GM19099 (cell line): ENCODE data around the gene ASPG.

Experiments used
- POLR2A ChIP-seq: IDR thresholded peaks from 3 replicates; pipeline ENCODE4 v1.6.1; 2011; ENCODE audit warnings: low read depth; ENCODE audit not compliant: insufficient read length; ENCODE audit errors: extremely low read depth

ASPG gene

DNA sequence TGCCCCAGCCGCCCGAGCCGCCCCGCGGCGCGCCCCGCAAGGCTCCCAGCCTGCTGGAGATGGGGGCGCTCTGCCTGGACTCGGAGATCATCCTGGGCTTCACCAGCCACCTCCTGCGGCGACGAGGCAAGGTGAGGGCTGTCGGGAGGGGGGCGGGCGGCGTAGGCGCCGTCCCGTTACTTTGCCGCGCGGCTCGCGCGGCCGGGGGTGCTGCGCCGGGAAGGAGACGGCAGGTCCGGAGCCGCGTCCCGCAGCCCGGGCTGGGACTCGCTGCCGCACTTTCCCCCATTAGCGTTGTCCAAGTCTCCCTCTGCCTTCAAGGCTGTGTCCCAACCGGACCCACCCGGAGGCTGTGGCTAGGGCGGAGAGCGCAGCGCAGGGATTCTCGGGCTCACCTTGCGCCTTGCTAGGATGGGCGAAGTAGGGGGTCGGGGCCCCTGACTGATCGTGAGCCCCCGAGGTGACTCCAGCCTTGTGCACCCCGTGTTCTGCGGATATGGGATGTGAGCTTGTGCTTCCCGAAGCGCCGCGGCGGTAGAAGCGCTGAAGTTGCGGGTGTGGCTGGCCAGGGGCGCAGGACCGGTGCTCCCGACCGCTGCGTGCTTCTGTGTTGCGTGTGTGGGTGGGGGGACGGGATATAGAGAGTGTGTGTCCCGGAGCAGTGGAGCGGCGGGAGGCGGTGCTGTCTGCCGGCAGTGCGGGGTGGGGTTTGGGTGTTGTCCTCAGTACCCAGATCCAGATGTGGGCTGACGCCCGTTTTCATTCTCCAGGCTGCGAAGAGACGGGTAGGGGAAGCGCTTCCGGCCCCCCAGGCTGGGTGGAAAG is 51.2 kb downstream of the ASPG start:
- TF ChIP-seq POLR2A: no peak

DNA sequence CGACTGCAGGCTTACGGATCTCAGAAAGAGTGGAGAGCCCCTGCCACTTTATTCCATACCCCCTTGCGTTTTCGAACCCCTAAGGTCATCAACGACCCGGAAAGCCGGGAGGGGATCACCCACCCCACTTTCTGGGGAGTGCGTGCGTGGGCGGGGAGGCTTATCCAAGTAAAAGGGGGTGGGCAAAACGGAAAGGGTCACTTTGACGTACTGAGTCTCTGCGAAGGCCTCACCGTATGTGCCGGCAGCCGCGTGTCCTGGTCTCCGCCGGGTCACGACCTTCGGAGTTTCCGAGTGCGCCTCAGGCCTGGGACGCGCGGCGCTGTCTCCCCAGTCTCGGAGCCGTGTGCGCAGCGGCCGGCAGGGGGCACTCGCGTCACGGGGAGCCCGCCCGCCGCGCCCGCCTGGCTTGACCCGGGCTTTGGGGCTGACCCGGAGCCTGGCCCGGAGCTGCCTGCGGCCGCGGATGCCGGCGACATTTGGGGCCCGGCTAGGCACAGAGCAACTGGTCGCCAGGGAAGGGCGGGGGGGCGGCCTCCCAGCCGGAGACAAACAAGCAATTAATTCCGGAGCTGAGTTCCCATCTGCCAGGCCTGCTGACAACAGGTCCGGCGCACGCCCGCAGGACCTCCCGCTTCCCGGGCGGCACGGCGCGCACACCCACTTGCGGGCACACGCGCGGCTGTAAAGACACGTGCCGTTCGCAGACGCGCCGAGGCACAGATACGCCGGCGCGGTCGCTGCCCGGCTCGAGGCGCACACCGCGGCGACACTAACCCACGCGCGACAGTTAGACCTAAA is 52.0 kb downstream of the ASPG start:
- TF ChIP-seq POLR2A: no peak

DNA sequence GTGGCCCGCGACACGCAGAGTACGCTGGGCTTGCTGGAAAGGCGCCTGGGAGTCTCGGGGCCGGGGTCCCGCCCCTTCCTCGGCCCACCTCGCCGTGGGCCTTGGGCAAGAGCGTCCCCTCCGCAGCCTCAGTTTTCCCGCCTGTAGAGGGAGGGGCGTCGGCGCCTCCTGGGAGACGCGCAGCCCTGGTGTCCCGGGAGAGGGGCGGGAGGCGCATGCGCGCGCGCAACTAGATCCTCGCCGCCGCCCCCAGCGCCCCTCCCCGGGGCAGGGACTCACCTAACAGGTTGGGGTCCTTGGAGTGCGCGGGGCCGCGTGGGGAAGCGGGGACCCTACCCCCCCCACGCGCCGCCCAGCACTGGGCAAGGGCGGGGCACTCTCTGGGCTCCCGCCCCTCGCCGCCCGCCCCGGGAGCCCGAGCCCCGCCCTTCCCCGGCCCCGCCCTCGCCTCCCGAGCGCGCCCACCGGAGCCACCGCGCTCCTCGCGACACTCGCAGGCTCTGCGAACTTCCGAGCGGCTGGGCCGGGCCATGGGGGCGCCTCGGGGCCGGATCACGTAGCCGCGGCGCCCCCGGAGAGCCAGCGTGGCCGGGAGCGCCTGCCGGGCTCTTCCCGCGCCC is 52.7 kb downstream of the ASPG start, which contains the start of gene KIF26A:
Gene KIF26A (plus strand): TSS at position 490 of the 620 bp plus-strand sequence. CDS start 136 bp downstream, outside the sequence.
- no peak for TF ChIP-seq POLR2A

DNA sequence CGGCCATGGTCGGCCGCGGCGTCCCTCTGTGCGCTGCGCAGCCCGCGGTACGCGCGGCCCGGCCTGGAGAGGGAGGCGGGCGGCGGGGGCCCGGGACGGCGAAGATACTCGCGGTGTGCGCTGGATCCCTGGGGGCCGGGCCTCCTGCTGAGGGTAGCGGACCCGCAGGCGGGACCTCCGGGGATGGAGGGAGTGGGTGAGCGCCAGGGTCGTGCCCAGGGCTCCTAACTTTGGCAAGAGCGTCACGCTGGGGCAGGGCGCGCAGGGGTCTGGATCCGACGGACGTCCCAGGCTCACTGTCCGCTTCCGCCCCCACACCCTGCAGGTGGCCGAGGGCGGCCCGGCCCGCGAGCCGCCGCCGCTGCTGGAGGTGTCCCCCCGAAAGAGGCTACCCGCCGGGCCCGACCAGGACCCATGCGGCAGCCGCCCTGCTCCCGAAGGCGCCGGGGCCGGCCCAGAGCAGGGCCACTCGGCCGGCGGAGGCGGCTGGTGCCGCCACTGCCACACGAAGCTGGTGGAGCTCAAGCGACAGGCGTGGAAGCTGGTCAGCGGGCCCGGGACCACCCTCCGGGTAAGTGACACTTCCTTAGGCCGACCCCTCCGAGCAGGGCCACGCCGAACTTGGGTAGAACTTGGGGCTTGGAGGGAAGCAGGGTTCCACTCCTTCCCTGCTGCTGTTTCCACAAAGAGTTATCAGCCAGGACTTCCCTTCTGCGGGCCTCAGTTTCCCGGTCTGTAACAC is 53.4 kb downstream of the ASPG start:
- TF ChIP-seq POLR2A: no peak

DNA sequence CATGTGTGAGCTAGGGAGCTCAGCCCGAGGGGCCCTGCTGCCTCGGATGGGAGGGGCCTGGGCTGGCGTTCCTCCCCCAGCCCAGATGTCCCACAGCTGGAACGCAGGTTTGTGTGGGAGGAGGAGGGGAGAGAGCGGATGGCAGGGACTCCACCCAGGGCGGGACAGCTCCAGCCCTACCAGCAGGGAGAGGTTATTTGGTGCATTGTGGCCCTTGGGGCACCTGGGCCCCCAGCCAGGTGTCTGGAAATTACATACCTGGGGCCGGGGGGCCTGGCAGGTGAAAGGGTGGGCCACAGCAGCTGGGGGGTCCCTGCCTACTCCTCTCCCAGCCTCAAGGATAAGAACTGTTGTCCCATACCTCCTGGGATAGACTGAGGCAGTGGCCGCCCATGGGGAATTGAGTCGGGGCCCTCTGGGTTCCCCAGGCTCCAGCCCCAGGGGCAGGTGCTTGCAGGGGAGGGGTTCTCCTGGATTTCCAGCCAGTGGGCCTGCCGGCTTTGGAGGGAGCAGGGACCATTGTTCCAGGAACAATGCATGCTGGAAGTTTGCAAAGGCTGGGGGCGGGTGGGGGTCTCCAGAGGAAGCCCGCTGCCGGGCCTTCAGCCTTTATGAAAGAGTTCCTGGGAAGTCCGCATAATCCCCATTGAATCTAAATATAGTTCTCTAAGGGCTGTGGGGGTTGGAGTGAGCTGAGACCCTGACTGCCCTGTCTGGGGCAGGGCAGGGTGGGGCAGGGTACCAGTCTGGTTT is 54.1 kb downstream of the ASPG start:
- TF ChIP-seq POLR2A: no peak

DNA sequence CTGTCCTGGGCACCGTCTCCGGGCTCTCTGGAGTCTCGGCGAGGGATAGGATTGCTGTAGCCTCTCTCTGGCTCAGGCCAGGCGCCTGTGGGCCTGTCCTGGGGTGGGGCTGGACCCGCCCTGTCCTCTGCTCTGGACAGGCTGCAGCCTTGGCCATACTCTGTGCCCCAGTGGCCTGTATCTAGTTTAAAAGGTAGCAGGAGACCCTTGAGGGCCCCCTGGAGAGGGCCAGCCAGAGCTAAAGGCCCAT is 54.6 kb downstream of the ASPG start:
- no peak for TF ChIP-seq POLR2A

DNA sequence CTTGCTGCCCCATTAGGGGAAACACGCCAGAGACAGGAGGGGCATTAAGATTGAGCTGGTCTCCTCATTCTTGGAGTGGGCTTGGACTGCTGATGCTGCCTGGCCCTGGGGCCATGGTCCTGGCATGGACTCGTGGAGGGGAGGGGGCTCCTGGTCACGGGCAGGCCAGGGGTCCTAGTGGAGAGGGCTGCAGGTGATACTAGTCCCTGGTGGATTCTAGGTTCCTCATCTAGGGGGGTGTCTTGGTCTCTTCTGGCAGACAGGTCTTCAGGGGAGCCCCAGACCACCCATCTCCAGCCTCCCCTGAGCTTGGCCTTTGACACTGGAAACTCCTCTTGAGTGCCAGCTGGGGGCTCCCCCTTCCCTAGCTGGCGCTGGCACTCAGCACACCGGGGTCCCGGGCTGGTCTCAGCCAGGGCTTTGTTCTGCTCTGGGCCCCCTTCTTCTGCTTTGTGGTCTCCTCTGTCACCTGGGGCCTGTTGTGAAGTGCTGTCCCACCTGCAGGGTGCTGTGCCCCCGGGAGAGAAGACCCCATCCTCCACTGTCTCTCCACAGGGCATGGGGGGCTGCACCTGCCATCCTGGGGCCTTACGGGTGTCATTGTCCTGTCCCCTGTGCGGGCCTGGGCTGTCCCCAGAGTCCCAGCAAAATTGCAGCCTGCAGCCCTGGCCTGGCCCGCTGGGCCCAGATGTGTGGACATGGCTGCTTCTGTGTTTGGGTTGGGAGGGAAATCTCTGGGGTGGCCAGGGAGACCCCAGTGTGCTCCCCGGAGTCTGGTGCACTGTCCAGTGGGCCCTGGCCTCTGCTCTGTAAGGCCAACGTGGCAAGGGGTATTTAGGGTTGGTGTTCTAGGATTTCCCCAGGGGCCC is 55.2 kb downstream of the ASPG start:
- TF ChIP-seq POLR2A: no peak

DNA sequence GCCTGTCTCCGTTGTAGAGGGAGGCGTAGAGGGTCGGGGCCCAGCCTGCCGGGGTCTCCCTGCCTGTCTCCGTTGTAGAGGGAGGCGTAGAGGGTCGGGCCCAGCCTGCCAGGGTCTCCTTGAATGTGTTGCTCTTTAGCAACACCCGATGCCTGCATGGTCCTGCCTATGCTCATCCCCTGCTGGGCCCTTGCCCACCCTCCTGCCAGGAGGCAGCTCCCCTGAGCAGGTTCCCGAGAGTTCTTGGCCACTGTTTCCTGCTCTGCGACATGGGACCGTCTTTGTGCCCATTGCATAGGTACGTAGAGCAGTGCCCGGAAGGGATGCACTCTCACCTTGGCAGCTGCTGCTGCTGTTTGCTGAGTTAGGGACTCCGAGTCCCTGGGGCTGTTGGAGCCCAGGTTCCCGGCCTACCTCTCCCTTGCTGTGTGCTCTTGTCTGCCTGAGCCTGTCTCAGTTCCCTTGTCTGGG is 56.2 kb downstream of the ASPG start:
- no peak for TF ChIP-seq POLR2A

DNA sequence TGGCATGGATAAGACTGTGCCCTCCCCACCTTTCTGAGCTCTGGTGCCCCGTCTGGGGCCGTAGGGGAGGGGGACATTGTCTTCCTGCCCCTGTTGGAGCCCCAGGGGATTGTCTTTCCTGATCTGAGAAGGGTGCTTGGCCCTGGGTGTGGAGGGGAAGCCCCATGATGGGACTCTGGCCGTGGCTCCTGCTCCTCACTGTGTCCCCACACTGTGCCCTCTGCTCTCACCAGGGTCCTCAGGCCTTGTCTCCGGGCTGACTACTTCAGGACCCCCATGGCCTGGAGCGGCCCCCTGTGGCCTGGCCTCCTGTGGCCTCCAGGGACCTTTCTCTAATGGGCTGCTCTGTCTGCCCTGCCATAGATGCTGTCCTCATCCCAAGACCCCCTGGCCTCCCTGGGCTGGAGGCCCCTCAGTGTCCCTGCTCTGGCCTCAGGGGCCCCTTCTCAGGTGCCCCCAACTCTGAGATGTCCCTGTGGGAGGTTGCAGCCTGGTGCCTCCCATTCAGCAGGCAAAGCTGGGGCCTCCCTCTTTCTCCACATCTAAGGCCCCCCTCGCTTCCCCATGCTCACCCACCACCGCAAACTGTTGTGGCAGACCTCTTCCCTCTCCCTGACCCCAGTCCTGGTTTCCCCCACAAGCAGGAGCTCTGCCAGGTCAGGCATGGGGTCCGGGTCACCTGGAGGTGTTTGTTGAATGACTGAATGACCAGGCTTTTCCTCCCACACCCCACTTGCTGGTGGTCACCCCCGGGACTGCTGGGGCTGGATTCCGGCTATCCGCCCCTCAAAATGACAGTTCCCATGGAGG is 56.8 kb downstream of the ASPG start:
- TF ChIP-seq POLR2A: no peak

DNA sequence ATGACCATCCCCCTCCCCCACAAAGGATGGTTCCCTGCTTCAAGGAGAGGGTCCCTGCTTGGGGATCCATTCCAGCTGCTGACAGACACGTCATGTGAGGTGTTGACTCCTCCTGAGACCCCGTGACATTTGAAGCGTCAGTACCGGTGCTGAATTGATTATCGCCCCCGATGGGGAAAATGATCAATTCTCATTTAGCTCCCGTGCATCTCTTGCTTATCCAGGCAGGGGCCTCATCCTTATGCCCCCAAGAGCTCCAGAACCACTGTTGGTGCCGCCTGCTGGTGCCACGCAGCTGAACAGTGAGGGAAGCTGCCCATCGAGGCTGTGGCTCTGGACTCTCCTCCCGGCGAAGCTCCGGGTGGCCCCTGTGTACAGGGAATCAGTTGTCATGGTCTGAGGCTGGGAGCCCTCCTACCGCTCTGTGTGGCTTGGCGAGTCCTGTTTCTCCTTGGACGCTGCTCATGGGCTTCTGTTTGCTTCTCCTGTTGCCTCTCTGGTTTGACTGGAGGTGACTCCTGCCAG is 57.5 kb downstream of the ASPG start:
- no peak for TF ChIP-seq POLR2A

DNA sequence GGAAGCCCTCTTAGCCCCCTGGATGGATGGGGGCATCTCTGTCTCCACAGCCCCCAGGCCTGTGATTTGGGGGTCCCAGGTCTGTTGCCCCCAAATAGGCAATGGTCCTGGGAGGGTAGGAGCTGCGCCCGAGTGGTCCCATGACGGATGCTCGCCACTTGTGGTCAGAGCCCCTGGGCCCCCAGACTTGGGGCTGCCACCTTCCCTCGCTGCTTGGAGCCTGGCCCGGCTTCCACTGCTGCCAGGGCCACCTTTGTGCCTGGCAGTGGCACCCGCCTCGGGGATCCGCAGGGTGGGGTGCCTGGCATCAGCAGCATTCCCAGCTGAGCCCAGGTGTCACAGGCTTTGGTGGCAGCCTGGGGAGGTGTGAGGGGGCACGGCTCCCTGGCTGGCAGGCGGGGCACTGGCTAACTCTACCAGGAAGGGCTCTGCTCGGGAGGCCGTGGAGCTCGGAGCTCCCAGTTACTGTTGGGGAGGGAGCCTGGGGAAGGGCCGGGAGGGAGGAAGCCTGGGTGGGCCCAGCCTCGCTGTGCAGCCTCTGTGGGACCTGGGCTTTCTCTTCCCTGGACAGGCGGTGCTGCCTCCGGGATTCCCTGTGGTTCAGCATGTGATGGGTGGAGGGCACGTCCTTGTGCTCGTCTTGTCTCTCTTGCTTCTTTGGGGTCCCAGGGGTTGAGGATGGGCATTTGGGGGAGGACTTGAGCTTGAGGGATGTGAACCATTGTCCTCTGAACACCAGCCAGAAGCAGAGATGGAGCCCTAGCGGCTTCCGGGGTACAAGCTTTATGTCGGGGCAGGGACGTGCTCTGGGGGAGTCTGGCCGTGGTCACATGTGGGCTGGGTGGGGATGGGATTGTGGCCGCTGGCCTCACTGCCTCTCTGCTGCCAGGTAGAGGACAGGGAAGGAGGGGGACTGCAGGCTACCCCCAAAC is 58.3 kb downstream of the ASPG start:
- no peak for TF ChIP-seq POLR2A

DNA sequence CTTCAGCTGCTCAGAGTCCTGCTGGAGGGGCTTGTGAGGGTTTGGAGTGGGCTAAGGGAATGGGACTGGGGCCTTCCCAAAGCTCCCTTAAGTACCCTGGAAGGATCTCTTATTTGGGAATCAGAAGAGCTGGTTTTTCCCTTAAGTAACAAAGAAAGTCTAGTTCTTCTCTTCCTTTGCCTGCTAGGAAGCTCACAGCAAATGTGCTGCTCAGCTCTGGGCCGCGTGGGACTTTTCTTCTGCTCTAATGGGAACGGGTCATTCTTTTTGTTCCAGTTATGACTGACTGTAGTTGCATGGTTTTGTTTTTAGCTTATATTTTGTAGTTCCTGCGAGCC is 58.9 kb downstream of the ASPG start:
- TF ChIP-seq POLR2A: no peak
